Activated CD8-positive, alpha-beta T cell treated with anti-CD3 and anti-CD28 coated beads, Interleukin-2, amount 10 ng/mL, durations not matched to agents 7 days and 5 days (primary cell): ENCODE measurements around the gene NFAM1. TPM values are rescaled to one million over a fixed set of nuclear protein-coding genes. Genes with fewer than 3 reads are reported as not detected.

Experiments
- ATAC-seq: fragments of 150-1000 bp; cut with Tn5 transposase; one replicate; pipeline ENCODE4 v1.10.0; 2021; ENCODE audit warnings: moderate library complexity
- CTCF ChIA-PET: fragments of 350-600 bp; sonication (Branson Sonifier 250); formaldehyde crosslinking; loops from one replicate; lab custom pipeline; 2021; ENCODE audit warnings: antibody characterized with exemption; lab: Charles Lee
- POLR2A ChIA-PET: fragments of 350-600 bp; sonication (Branson Sonifier 250); formaldehyde crosslinking; loops from one replicate; lab custom pipeline; 2021; ENCODE audit warnings: antibody characterized with exemption; lab: Charles Lee
- DNase-seq: peaks from one replicate; pipeline ENCODE4 v3.0.0-alpha.2; 2020
- H3K27ac Mint-ChIP-seq: one replicate; pipeline ENCODE4 v1.8.0; 2021; ENCODE audit warnings: mild to moderate bottlenecking, mixed read lengths
- H3K27me3 Mint-ChIP-seq: one replicate; pipeline ENCODE4 v1.8.0; 2021; ENCODE audit warnings: low read depth, mixed read lengths
- H3K36me3 Mint-ChIP-seq: one replicate; pipeline ENCODE4 v1.8.0; 2021; ENCODE audit warnings: low read depth, mixed read lengths
- H3K4me1 Mint-ChIP-seq: one replicate; pipeline ENCODE4 v1.8.0; 2021; ENCODE audit warnings: low read depth, mixed read lengths
- H3K4me3 Mint-ChIP-seq: one replicate; pipeline ENCODE4 v1.8.0; 2021; ENCODE audit warnings: mild to moderate bottlenecking, mixed read lengths
- H3K9me3 Mint-ChIP-seq: one replicate; pipeline ENCODE4 v1.8.0; 2022; ENCODE audit warnings: mixed read lengths; ENCODE audit not compliant: insufficient read depth
- total RNA-seq, 2 experiments: library from RNA; stranded (reverse); gene quantifications; one replicate each; pipeline ENCODE4 v1.2.3, GENCODE V29; 2021

The NFAM1 gene
- total RNA-seq, 2 experiments from 2014 or later: 0.05 TPM; not detected in 1

DNA sequence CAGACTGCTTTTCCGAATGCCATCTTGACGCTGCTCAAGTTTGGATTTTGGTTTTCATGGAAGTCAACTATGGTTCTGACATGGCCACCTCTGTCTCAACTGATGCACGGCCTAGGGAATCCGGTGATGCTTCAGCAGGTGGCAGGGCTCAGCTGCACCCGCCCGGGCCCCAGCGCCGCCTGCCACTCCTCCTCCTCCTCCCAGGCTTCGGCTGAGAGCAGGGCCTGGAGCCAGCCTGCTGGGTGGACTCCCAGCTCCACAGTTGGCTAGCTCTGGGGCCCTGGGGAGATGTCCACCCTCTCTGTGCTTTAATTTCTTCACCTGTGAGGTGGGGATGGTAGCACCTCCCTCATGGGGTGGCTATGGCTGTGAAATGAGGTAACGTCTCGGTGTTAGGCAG lies 20.3 kb upstream of the NFAM1 start:
- DNase-seq: no peak
- ATAC-seq: no peak
- no peak overlapping the region for H3K4me3 Mint-ChIP-seq
- H3K27me3 Mint-ChIP-seq: peaks cover 11% of the 10 kb centered on the region
- CTCF ChIA-PET: interaction anchor here (0.6 kb wide), 1 partner anchor 16 kb away, joined by 3 read pairs; no protein-coding TSS in a partner anchor
- POLR2A ChIA-PET: no interaction called here
- H3K9me3 Mint-ChIP-seq: no peaks in the 10 kb centered on the region
- no peaks in the 10 kb centered on the region for H3K36me3 Mint-ChIP-seq
- H3K4me1 Mint-ChIP-seq: no peaks in the 10 kb centered on the region
- H3K27ac Mint-ChIP-seq: no peak overlapping the region

DNA sequence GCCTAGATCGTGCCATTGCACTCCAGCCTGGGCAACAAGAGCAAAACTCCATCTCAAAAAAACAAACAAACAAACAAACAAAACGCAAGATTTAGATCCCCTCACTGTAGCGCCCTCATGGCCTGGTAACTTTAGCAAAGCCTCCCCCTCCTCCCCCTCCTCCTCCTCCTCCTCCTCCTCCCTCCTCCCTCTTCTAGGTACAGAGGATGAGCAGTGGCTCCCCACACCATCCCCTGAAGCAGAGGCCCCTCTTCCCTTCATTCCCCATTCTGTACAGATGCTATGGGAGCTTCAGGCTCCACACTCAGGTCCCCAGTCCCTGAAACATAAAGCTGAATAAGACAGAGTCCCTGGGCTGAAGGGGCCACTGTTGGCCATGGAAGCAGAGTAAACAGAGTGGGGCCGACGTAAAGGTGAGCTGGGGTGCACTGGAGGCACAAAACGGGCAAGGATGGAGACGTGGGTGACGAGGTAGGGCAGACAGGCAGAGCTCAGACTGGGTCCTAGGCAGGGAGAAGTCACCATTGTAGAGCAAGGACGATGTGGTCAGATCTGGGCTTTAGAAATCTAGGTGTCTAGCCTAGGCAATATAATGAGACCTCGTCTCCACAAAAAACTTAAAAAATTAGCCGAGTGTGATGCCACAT lies 19.4 kb upstream of the NFAM1 start:
- DNase-seq: no peak
- CTCF ChIA-PET: interaction anchor here (0.6 kb wide), 1 partner anchor 15 kb away, joined by 3 read pairs; no protein-coding TSS in a partner anchor
- Mint-ChIP-seq H3K27me3 (peaks cover 9% of the 10 kb centered on the region), H3K36me3 (no peaks in the 10 kb centered on the region), H3K27ac (no peak overlapping the region), H3K9me3 (no peaks in the 10 kb centered on the region), H3K4me1 (no peaks in the 10 kb centered on the region), H3K4me3 (no peak overlapping the region)
- ATAC-seq: no peak
- POLR2A ChIA-PET: interaction anchor here (1.1 kb wide), 1 partner anchor 163 kb away, joined by 4 read pairs; the partner anchor contains the start of gene POLDIP3

DNA sequence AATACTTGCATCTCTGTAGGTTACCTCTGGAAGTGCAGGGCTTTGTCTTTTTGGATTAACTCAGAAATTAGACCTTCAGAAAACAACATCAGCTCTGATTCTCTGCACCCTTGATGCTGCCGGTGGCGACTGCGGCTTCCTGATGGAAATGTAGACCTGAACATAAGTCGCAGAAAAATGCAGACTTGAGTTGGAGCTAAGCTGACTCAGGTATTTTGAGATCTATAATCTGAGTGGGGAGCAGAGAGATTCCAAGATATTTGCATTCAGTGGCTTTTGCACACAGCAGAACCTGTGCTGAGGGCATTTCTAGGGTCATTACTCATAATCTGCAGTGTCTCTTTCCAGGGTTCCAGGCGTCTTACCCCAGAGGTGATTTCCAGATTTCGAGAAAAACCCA lies 18.7 kb upstream of the NFAM1 start:
- no peak overlapping the region for H3K4me3 Mint-ChIP-seq
- H3K27ac Mint-ChIP-seq: no peak overlapping the region
- ATAC-seq (no peak), DNase-seq (no peak)
- POLR2A ChIA-PET: no interaction called here
- no peaks in the 10 kb centered on the region for H3K9me3 Mint-ChIP-seq
- no peaks in the 10 kb centered on the region for H3K4me1 Mint-ChIP-seq
- peaks cover 2% of the 10 kb centered on the region for H3K27me3 Mint-ChIP-seq
- CTCF ChIA-PET: no interaction called here
- H3K36me3 Mint-ChIP-seq: no peaks in the 10 kb centered on the region

DNA sequence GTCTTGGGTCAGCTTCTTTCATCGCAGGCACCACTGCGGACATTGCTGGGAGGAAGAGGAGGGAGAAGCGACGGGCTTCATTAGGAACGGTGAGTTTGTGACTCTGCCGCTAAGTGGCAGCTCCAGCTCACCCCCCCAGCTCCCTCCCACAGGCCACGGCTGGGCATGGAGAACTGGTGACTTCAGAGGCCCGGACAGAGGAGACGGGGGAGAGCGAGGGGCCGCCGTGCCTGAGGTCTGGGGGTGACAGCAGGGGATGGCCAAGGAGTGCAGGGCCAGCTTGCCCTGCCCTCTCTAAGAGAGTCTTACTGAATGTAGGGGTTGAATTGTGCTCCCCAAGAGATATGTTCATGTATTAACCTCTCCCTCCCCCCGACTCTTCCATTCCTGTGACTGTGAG lies 13.9 kb upstream of the NFAM1 start:
- no peaks in the 10 kb centered on the region for H3K9me3 Mint-ChIP-seq
- H3K4me1 Mint-ChIP-seq: peaks cover 20% of the 10 kb centered on the region
- ATAC-seq (no peak), DNase-seq (no peak)
- no peaks in the 10 kb centered on the region for H3K36me3 Mint-ChIP-seq
- ChIA-PET CTCF (no interaction called here), POLR2A (no interaction called here)
- peaks cover 2% of the 10 kb centered on the region for H3K27me3 Mint-ChIP-seq
- H3K4me3 Mint-ChIP-seq: no peak overlapping the region
- H3K27ac Mint-ChIP-seq: no peak overlapping the region

DNA sequence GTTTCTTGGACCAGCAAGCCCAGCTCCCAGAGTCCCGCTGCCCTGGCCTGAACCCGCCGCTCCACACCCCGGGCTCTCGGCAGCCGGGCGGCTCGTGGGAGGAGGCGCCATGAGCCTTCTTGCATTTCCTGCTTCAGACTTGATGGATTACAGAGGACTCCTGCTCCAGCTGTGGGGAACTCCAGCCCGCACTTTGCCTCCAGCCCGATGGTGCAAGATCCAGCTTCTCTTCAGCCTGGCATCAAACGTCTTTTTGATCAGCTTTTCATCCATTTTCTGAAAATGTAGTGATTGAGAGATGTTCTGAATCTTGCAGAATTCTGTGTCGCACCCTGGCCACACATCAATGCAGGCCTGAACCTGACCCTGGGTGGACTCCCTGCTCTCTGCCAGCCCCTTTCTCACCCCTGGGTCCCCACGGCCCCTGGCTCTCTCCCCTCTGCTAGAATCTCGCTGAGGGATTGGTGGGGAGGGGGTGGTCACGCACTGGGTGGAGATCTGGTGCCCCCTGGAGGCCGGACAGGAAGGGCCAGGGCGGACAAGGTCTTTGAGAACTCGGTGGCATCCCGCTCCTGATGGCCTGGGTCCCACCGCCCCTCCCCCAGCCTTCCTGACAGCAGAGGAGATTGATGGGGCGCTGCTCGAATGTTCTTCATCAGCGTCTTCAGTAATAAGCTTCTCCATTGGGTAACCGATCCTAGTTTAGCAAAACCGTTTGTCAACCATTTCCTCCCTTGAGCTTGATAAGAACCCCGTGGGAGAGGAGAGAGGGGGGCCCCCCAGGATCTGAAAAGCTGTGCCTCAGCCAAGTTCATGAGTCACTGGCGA lies 12.1 kb upstream of the NFAM1 start:
- peak; percentile 86 for DNase-seq
- Mint-ChIP-seq H3K4me1 (peaks cover 31% of the 10 kb centered on the region), H3K9me3 (no peaks in the 10 kb centered on the region), H3K36me3 (no peaks in the 10 kb centered on the region), H3K4me3 (peak overlapping the region; percentile 58), H3K27ac (peak overlapping the region; percentile 79), H3K27me3 (no peaks in the 10 kb centered on the region)
- ATAC-seq: peak; percentile 82
- ChIA-PET POLR2A (interaction anchor here (0.7 to 3.1 kb wide), 4 partner anchors 157 to 365 kb away, joined by 3 to 21 read pairs (median 6); partner anchors contain the start of genes NDUFA6, POLDIP3 and SMDT1), CTCF (interaction anchor here (0.6 to 4.1 kb wide), 48 partner anchors 8 to 1327 kb away, joined by 3 to 43 read pairs (median 4); partner anchors contain the start of genes CENPM, NDUFA6 and SMDT1)

DNA sequence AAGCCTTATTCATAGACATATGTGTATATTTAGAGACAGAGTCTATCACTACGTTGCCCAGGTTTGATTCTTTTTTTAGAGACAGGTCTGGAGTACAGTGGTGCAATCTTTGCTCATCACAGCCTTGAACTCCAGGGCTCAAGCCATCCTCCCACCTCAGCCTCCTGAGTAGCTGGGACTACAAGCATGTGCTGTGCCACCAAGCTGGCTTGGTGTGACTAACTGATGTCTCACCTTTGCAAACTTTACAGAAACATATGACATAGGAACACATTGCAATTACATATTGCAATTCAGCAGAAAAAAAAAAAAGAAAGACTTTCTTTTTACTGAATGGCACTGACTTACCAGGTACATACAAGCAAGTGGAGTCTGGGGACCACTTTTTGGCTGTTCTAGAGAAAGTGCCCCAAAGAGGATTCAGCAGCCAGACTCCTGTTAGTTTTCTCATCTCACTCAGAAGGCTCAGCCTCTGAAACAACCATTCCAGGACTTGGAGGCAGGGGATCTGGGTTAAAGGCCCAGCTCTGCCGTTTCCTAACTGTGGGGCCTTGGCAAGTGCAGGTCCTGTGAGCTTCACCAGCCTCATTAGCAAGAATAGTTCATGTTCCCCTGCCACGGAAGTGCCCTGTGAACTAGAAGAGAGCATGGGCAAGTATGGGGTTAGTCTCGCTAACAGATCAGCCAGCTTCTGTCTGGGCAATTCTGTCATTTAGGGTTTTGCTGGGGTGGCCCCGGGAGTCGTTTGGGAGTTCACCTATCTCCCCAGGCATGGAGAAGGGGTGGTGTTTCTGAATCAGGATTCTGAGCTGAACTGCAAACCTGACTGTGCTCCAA lies 11.3 kb upstream of the NFAM1 start:
- peak; percentile 27 for ATAC-seq
- no peak for DNase-seq
- Mint-ChIP-seq H3K27me3 (no peaks in the 10 kb centered on the region), H3K27ac (no peak overlapping the region), H3K36me3 (no peaks in the 10 kb centered on the region), H3K4me3 (peak overlapping the region; percentile 58), H3K4me1 (peaks cover 36% of the 10 kb centered on the region), H3K9me3 (no peaks in the 10 kb centered on the region)
- ChIA-PET CTCF (interaction anchor here (0.6 to 4.1 kb wide), 30 partner anchors 10 to 503 kb away, joined by 3 to 43 read pairs (median 5); partner anchors contain the start of genes CENPM, NDUFA6 and SMDT1), POLR2A (interaction anchor here (1.0 to 3.1 kb wide), 3 partner anchors 156 to 353 kb away, joined by 3 to 21 read pairs (median 10); partner anchors contain the start of genes NDUFA6 and POLDIP3)

DNA sequence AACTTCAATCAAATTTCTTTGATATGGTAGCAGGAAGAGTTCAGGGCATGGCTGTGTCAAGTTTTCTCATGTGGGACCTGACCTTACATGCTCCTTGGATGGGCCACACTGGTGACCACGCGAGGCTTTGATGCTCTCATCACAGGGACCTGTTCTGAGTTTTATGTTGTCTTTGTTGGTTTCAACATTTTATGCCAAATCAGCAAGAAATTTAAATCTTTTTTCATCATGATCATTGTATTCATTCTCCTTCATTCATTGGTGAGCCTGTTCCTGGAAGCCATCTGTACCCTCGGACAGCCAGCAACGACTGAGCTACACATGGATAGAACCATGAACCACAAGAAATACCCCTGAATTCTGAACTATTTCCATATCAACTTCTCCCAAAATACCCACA lies 10.5 kb upstream of the NFAM1 start:
- Mint-ChIP-seq H3K36me3 (no peaks in the 10 kb centered on the region), H3K4me3 (no peak overlapping the region), H3K9me3 (no peaks in the 10 kb centered on the region), H3K27ac (no peak overlapping the region), H3K4me1 (peaks cover 43% of the 10 kb centered on the region), H3K27me3 (no peaks in the 10 kb centered on the region)
- DNase-seq: no peak
- no peak for ATAC-seq
- ChIA-PET POLR2A (interaction anchor here (3.1 kb wide), 1 partner anchor 352 kb away, joined by 21 read pairs; the partner anchor contains the start of gene NDUFA6), CTCF (interaction anchor here (0.8 to 4.1 kb wide), 6 partner anchors 31 to 502 kb away, joined by 3 to 43 read pairs (median 7); partner anchors contain the start of gene NDUFA6)

DNA sequence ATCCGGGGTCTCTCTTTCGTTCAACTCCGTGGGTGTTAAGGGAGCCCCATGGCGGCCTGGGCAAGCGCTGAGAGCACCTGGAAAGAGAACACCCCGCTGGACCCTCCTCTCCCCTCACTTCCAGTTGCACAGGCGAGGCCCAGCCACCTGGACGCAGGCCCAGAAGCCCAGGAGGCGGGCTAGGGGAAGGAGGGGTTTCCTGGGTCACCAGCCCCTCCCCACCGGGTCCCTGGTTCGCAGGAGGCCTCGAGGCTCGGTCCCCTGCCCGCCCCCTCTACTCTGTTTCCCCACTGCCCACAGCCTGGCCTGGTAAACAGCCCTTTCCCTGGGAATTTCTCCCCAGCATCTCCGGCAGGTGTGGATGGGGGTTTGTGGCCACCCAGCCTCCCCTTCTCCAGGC lies 8.5 kb upstream of the NFAM1 start:
- H3K36me3 Mint-ChIP-seq: no peaks in the 10 kb centered on the region
- H3K27ac Mint-ChIP-seq: no peak overlapping the region
- H3K27me3 Mint-ChIP-seq: no peaks in the 10 kb centered on the region
- no peak for ATAC-seq
- ChIA-PET CTCF (interaction anchor here (6.5 kb wide), 1 partner anchor 270 kb away, joined by 67 read pairs; no protein-coding TSS in a partner anchor), POLR2A (no interaction called here)
- no peaks in the 10 kb centered on the region for H3K9me3 Mint-ChIP-seq
- DNase-seq: no peak
- H3K4me3 Mint-ChIP-seq: no peak overlapping the region
- peaks cover 54% of the 10 kb centered on the region for H3K4me1 Mint-ChIP-seq

DNA sequence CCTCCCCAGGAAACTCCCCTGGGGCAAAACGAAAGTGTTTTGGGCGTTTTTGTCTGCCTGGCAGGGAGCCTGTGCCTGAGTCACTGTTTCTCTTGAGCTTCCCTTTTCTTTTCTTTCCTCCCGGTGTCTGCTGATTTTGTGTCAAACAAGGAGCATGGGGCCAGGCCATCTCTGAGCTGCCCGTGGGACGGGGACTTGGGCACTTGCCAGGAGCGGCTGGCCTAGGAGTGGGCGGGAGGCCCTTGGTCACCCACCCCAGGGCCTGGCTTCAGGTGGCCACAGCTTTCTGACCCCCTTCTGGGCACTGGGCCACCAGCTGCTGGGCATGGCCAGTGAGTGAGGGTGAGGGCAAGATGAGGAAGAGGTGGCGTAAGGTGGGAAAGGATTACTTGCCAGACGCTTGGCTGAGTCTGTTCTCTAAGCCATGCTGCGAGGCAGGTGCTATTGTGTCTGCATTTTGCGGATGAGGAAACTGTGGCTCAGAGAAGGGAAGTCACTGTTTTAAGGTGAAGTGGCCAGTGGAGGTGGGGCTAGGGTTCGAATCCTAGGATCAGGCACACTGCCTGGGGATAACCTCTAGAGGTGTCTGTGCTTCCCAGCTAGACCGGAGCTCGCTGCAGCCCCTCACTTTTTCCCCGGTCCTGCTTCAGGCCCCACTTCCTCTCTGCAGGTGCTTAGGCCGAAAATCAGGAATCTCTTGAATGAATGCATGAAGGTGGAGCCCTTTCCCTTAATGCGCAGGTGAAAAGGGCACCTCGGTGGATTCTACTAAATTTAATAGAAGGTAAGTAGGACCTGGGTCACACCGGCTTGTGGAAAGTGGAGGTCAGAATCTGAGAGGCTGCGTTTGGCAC lies 7.8 kb upstream of the NFAM1 start:
- Mint-ChIP-seq H3K9me3 (no peaks in the 10 kb centered on the region), H3K36me3 (no peaks in the 10 kb centered on the region), H3K4me3 (peak overlapping the region; percentile 4), H3K4me1 (peaks cover 54% of the 10 kb centered on the region), H3K27me3 (no peaks in the 10 kb centered on the region), H3K27ac (peak overlapping the region; percentile 60)
- CTCF ChIA-PET: interaction anchor here (1.1 to 6.5 kb wide), 3 partner anchors 238 to 349 kb away, joined by 4 to 67 read pairs (median 4); no protein-coding TSS in a partner anchor
- POLR2A ChIA-PET: no interaction called here
- DNase-seq: no peak
- no peak for ATAC-seq

DNA sequence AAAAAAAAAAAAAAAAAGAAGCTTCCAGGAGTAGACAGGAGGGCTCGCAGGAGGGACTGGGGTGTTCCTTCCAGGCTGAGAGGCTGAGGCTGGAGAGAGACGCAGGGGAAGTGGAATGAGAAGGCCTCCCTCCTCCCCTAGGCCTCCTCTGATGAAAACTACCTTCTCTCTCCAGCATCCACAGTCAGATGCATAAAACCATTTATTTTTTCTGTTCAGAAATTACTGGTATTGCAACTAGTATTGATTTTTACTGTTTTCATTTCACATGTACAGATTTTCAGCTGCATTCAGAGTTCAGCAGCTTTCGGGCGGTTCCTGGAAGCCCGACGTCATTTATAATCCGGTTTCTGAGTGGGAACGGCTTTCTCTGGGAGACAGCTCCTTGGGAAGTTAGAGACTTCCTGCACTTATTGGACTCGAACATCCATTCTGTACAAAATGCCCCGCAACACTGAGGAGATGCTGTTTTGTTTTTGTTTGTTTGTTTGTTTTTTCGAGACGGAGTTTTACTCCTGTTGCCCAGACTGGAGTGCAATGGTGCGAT lies 6.9 kb upstream of the NFAM1 start:
- Mint-ChIP-seq H3K4me1 (peaks cover 44% of the 10 kb centered on the region), H3K36me3 (no peaks in the 10 kb centered on the region), H3K27me3 (no peaks in the 10 kb centered on the region), H3K9me3 (no peaks in the 10 kb centered on the region), H3K27ac (no peak overlapping the region), H3K4me3 (peak overlapping the region; percentile 7)
- POLR2A ChIA-PET: interaction anchor here (0.6 kb wide), 2 partner anchors 176 to 273 kb away, joined by 3 read pairs; partner anchors contain the start of gene POLDIP3
- ATAC-seq (no peak), DNase-seq (no peak)
- CTCF ChIA-PET: interaction anchor here (1.1 to 6.5 kb wide), 4 partner anchors 237 to 349 kb away, joined by 4 to 67 read pairs (median 16); partner anchors contain the start of gene NDUFA6
